ENCODE results near the gene STK39.

DNA sequence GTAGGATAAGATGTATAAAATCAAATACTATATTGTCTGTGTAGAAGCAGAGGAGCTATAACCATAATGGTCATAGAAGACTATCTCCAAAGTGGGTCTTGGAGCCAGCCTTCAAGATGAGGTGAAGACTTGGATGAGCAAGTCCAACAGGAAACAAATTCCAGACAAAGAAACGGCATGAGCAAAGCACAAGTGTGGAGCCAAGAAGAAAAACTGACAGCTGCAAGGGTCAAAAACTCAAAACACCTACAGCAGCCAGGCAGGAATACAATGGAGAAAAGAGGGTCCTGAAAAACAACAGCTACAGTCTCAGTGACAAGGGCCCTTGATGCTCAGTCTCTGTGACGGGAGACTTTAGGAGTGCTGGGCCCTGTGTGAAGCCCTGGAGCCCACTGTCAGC is 102.4 kb downstream of the STK39 start:
- TF ChIP-seq POLR2A (IDR thresholded peaks at IDR 0.05) (no peak), CTCF (IDR thresholded peaks at IDR 0.05) (no peak)
